ENCODE measurements around the gene PRR23E. TPM values are rescaled to one million over a fixed set of nuclear protein-coding genes. Genes with fewer than 3 reads are reported as not detected.

PRR23E gene
- total RNA-seq, 1 donor from 2014 or later, result not detected

- DNase-seq (ENCODE audit: low spot score), result peak; percentile 5
These were observed 16.4 kb downstream of the PRR23E start for GRCh38 chr3:127209155-127209839.

GRCh38 chr3:127209840-127210653 lies 17.1 kb downstream of the PRR23E start:
- no peak for DNase-seq (ENCODE audit: low spot score)

- DNase-seq (ENCODE audit: low spot score), result no peak
These were observed 17.7 kb downstream of the PRR23E start for GRCh38 chr3:127210654-127210943.

GRCh38 chr3:127211118-127212060 lies 18.5 kb downstream of the PRR23E start:
- no peak for DNase-seq (ENCODE audit: low spot score)

- no peak for DNase-seq (ENCODE audit: low spot score)
These were observed 19.3 kb downstream of the PRR23E start for GRCh38 chr3:127212231-127212630.

- no peak for DNase-seq (ENCODE audit: low spot score)
These were observed 19.8 kb downstream of the PRR23E start for GRCh38 chr3:127212711-127213110.

GRCh38 chr3:127213381-127213918 lies 20.5 kb downstream of the PRR23E start:
- no peak for DNase-seq (ENCODE audit: low spot score)

- no peak for DNase-seq (ENCODE audit: low spot score)
These were observed 22.0 kb downstream of the PRR23E start for GRCh38 chr3:127214975-127215374.

- DNase-seq (ENCODE audit: low spot score), result no peak
These were observed 22.9 kb downstream of the PRR23E start for GRCh38 chr3:127215714-127216414.

GRCh38 chr3:127216415-127217261 lies 23.7 kb downstream of the PRR23E start:
- DNase-seq (ENCODE audit: low spot score), result no peak

- no peak for DNase-seq (ENCODE audit: low spot score)
These were observed 24.9 kb downstream of the PRR23E start for GRCh38 chr3:127217596-127218453.

- DNase-seq (ENCODE audit: low spot score), result no peak
These were observed 25.6 kb downstream of the PRR23E start for GRCh38 chr3:127218454-127218922.

GRCh38 chr3:127220497-127220896 lies 27.6 kb downstream of the PRR23E start:
- DNase-seq (ENCODE audit: low spot score), result no peak

- no peak for DNase-seq (ENCODE audit: low spot score)
These were observed 28.1 kb downstream of the PRR23E start for GRCh38 chr3:127221037-127221436.

GRCh38 chr3:127221446-127222035 lies 28.6 kb downstream of the PRR23E start:
- no peak for DNase-seq (ENCODE audit: low spot score)

- no peak for DNase-seq (ENCODE audit: low spot score)
These were observed 29.2 kb downstream of the PRR23E start for GRCh38 chr3:127222163-127222562.

GRCh38 chr3:127222664-127223063 lies 29.7 kb downstream of the PRR23E start:
- DNase-seq (ENCODE audit: low spot score), result no peak

GRCh38 chr3:127224118-127224517 lies 31.2 kb downstream of the PRR23E start:
- no peak for DNase-seq (ENCODE audit: low spot score)

GRCh38 chr3:127226457-127226856 lies 33.5 kb downstream of the PRR23E start:
- DNase-seq (ENCODE audit: low spot score), result no peak

Measured in mucosa of gallbladder (tissue), 1 donor.